HCT116 (cell line): ENCODE data around the gene SLC43A3. TPM values are rescaled to one million over a fixed set of nuclear protein-coding genes. Genes with fewer than 3 reads are reported as not detected.

Experiments used
- ATAC-seq: fragments of 200-7000 bp; cut with Tn5 transposase; 2 replicates; pipeline ENCODE4 v1.9.1; 2020; ENCODE audit warnings: mild to moderate bottlenecking, moderate library complexity
- BruUV-seq: library from RNA; stranded (reverse); fragments of 400-500 nt; replicated peaks from 2 replicates; lab custom pipeline; 2021; lab: Mats Ljungman, UMichigan
- CTCF ChIA-PET: fragments of 300-600 bp; sonication (Branson Sonifier 250); formaldehyde crosslinking; loops from one replicate; lab custom pipeline; 2021; ENCODE audit warnings: antibody characterized with exemption; lab: Charles Lee
- POLR2A ChIA-PET: fragments of 300-600, 350-600 bp; sonication (Branson Sonifier 250); formaldehyde crosslinking; loops from one replicate; lab custom pipeline; 2021; ENCODE audit warnings: antibody characterized with exemption; lab: Charles Lee
- RAD21 ChIA-PET, 2 experiments: fragments of 300-600 bp; sonication (Branson Sonifier 250); formaldehyde crosslinking; loops; one replicate each; lab custom pipeline; 2023; ENCODE audit warnings: low total read pairs in 2 of 2; ENCODE audit not compliant: uncharacterized antibody in 2 of 2, unreplicated experiment in 2 of 2, low non-redundant PET in 1 of 2; lab: Charles Lee
- DNase-seq: peaks from one replicate; pipeline ENCODE4 v3.0.0-alpha.2; 2010; ENCODE audit warnings: low read depth, low spot score
- H2AFZ ChIP-seq: fragments of 200-600 bp; shearing (Covaris generic), sonication (generic); 2 replicates; pipeline ENCODE4 v1.6.1; 2017; ENCODE audit warnings: low read depth, mixed run types, mixed read lengths, antibody characterized with exemption, low read length; ENCODE audit not compliant: poor library complexity, severe bottlenecking
- H3K27ac ChIP-seq: 2 replicates; pipeline ENCODE4 v1.5.1; 2012; ENCODE audit warnings: low read depth, low read length
- H3K27me3 ChIP-seq: fragments of 200-600 bp; sonication (generic); 2 replicates; pipeline ENCODE4 v1.6.1; 2016; ENCODE audit warnings: mixed run types, low read length, mixed read lengths; ENCODE audit not compliant: insufficient read depth
- H3K36me3 ChIP-seq, 2 experiments: fragments of 200-500 bp in 1 of 2; fragments of 200-600 bp in 1 of 2; sonication (Bioruptor generic) in 1 of 2; sonication (generic) in 1 of 2; 2 replicates each; pipeline versions ENCODE4 v1.5.1 to v1.6.1; 2014 to 2016; ENCODE audit warnings: low read length in 2 of 2, inconsistent platforms in 1 of 2, mixed read lengths in 1 of 2, mixed run types in 1 of 2; ENCODE audit not compliant: insufficient read depth in 2 of 2, control insufficient read depth in 1 of 2
- H3K4me1 ChIP-seq, 2 experiments: fragments of 200-600 bp in 1 of 2; sonication (generic) in 1 of 2; 2 replicates each; pipeline versions ENCODE4 v1.5.1 to v1.6.1; 2012 to 2017; ENCODE audit warnings: low read length in 2 of 2, inconsistent platforms in 1 of 2, mild to moderate bottlenecking in 1 of 2, mixed read lengths in 1 of 2, mixed run types in 1 of 2, moderate library complexity in 1 of 2; ENCODE audit not compliant: insufficient read depth in 2 of 2, control insufficient read depth in 1 of 2
- H3K4me2 ChIP-seq: fragments of 200-600 bp; sonication (generic); 2 replicates; pipeline ENCODE4 v1.6.1; 2017; ENCODE audit warnings: mixed run types, low read length, mixed read lengths
- H3K4me3 ChIP-seq, 2 experiments: fragments of 200-600 bp in 1 of 2; sonication (generic) in 1 of 2; replicated peaks in 1 of 2; 2 replicates each; pipeline ENCODE4 v1.5.1; 2011 to 2016; ENCODE audit warnings: low read length in 2 of 2, control low read depth in 1 of 2, low read depth in 1 of 2, mild to moderate bottlenecking in 1 of 2, mixed read lengths in 1 of 2, mixed run types in 1 of 2
- H3K79me2 ChIP-seq: fragments of 200-600 bp; sonication (generic); 2 replicates; pipeline ENCODE4 v1.6.1; 2017; ENCODE audit warnings: mild to moderate bottlenecking, mixed run types, low read length, moderate library complexity, mixed read lengths; ENCODE audit not compliant: insufficient read depth
- H3K9ac ChIP-seq: fragments of 200-600 bp; sonication (generic); 2 replicates; pipeline ENCODE4 v1.6.1; 2016; ENCODE audit warnings: low read length, mixed read lengths
- H3K9me2 ChIP-seq: fragments of 200-600 bp; sonication (generic), shearing (Covaris generic); 2 replicates; pipeline ENCODE4 v1.6.1; 2017; ENCODE audit warnings: mixed run types, mild to moderate bottlenecking, moderate library complexity; ENCODE audit not compliant: insufficient read depth
- H3K9me3 ChIP-seq, 2 experiments: fragments of 200-500 bp in 1 of 2; fragments of 200-600 bp in 1 of 2; sonication (Bioruptor generic) in 1 of 2; sonication (generic) in 1 of 2; 2 replicates each; pipeline ENCODE4 v1.6.1; 2014 to 2017; ENCODE audit warnings: low read length in 2 of 2, mixed read lengths in 2 of 2, inconsistent platforms in 1 of 2, low read depth in 1 of 2, mild to moderate bottlenecking in 1 of 2, mixed run types in 1 of 2, moderate library complexity in 1 of 2; ENCODE audit not compliant: control insufficient read depth in 1 of 2, insufficient read depth in 1 of 2
- H4K20me1 ChIP-seq: fragments of 200-600 bp; sonication (generic), shearing (Covaris generic); 2 replicates; pipeline ENCODE4 v1.6.1; 2017; ENCODE audit warnings: mixed run types, mild to moderate bottlenecking, moderate library complexity; ENCODE audit not compliant: insufficient read depth
- ATF3 ChIP-seq: IDR thresholded peaks from 2 replicates; pipeline ENCODE4 v1.6.1; 2012
- CBX3 ChIP-seq: IDR thresholded peaks from 2 replicates; pipeline ENCODE4 v1.6.1; 2012; ENCODE audit warnings: low read depth
- EGR1 ChIP-seq: IDR thresholded peaks from 2 replicates; pipeline ENCODE4 v1.6.1; 2012; ENCODE audit warnings: low read depth
- EZH2 ChIP-seq: fragments of 200-600 bp; sonication (generic); IDR thresholded peaks from 2 replicates; pipeline ENCODE4 v1.6.1; 2017; ENCODE audit warnings: antibody characterized with exemption, mixed run types
- EZH2phosphoT487 ChIP-seq: fragments of 200-600 bp; IDR thresholded peaks from 2 replicates; pipeline ENCODE4 v1.6.1; 2018; ENCODE audit warnings: antibody characterized with exemption, borderline replicate concordance
- FOSL1 ChIP-seq: IDR thresholded peaks from 2 replicates; pipeline ENCODE4 v1.6.1; 2012; ENCODE audit warnings: low read depth
- POLR2AphosphoS5 ChIP-seq: IDR thresholded peaks from 2 replicates; pipeline ENCODE4 v1.6.1; 2011; ENCODE audit warnings: mild to moderate bottlenecking, low read depth, low read length, moderate library complexity
- SIN3A ChIP-seq: IDR thresholded peaks from 2 replicates; pipeline ENCODE4 v1.6.1; 2012; ENCODE audit warnings: low read depth
- SP1 ChIP-seq: IDR thresholded peaks from 2 replicates; pipeline ENCODE4 v1.6.1; 2012; ENCODE audit warnings: low read depth
- YY1 ChIP-seq: IDR thresholded peaks from 2 replicates; pipeline ENCODE4 v1.6.1; 2011; ENCODE audit warnings: low read length, low read depth, moderate library complexity, mild to moderate bottlenecking; ENCODE audit not compliant: insufficient replicate concordance; ENCODE audit errors: extremely low read depth
- ZBTB33 ChIP-seq: IDR thresholded peaks from 2 replicates; pipeline ENCODE4 v1.6.1; 2011; ENCODE audit warnings: mild to moderate bottlenecking, low read length, moderate library complexity; ENCODE audit not compliant: insufficient replicate concordance; ENCODE audit errors: extremely low read depth
- ZNF274 ChIP-seq: fragments of 200-500 bp; sonication (Bioruptor generic); IDR thresholded peaks from 2 replicates; pipeline ENCODE4 v1.6.1; 2014; ENCODE audit warnings: mild to moderate bottlenecking, low read depth, low read length, inconsistent platforms
- intact Hi-C: fragments of 100-400 bp; cut with micrococcal nuclease; formaldehyde crosslinking; loops from 2 replicates; pipeline ENCODE4 v1.10.0; 2022
- total RNA-seq: library from RNA; stranded (reverse); gene quantifications from one replicate; pipeline ENCODE4 v1.2.1, GENCODE V29; 2021; ENCODE audit not compliant: unreplicated experiment

SLC43A3 gene
- total RNA-seq, 1 experiment from 2014 or later = 36.9 TPM

GRCh38 chr11:57359896-57360690, 66.8 kb downstream of the SLC43A3 start:
- H3K4me3 ChIP-seq = no peak overlapping the region
- H4K20me1 ChIP-seq = no peaks in the 10 kb centered on the region
- H3K79me2 ChIP-seq = no peaks in the 10 kb centered on the region
- H3K4me2 ChIP-seq = no peak overlapping the region
- no peaks in the 10 kb centered on the region for H3K4me1 ChIP-seq
- H2AFZ ChIP-seq = no peak overlapping the region
- RAD21 ChIA-PET = no interaction called here
- no peaks in the 10 kb centered on the region for H3K9me2 ChIP-seq
- CTCF ChIA-PET = interaction anchor here (1.0 kb wide), 1 partner anchor 10 kb away, joined by 3 read pairs; no protein-coding TSS in a partner anchor
- DNase-seq = no peak
- POLR2A ChIA-PET = interaction anchor here (1.5 kb wide), 1 partner anchor 8 kb away, joined by 3 read pairs; no protein-coding TSS in a partner anchor
- no peaks in the 10 kb centered on the region for H3K9me3 ChIP-seq
- BruUV-seq = no TSS peak
- TF ChIP-seq SIN3A (no peak), CBX3 (no peak), EZH2 (no peak), FOSL1 (no peak), EZH2phosphoT487 (no peak), SP1 (no peak), YY1 (no peak), ZBTB33 (no peak), EGR1 (no peak), POLR2AphosphoS5 (no peak), ZNF274 (no peak), ATF3 (no peak)
- TF ChIP-seq, all 23 proteins: peak for 0
- Histone ChIP-seq H3K36me3 (no peaks in the 10 kb centered on the region), H3K27me3 (0 out of 2 replicates have a peak, but pooled peaks cover 5% of the 10 kb centered on the region), H3K27ac (no peak overlapping the region), H3K9ac (no peak overlapping the region)
- no peak for ATAC-seq
- intact Hi-C loops = no loop called here
